Measurements from ENCODE around the gene CCDC124. TPM values are rescaled to one million over a fixed set of nuclear protein-coding genes. Genes with fewer than 3 reads are reported as not detected.

CCDC124 gene
- total RNA-seq, 4 donors from 2014 or later: 35.7 to 65.6 (median 51.9) TPM

DNA sequence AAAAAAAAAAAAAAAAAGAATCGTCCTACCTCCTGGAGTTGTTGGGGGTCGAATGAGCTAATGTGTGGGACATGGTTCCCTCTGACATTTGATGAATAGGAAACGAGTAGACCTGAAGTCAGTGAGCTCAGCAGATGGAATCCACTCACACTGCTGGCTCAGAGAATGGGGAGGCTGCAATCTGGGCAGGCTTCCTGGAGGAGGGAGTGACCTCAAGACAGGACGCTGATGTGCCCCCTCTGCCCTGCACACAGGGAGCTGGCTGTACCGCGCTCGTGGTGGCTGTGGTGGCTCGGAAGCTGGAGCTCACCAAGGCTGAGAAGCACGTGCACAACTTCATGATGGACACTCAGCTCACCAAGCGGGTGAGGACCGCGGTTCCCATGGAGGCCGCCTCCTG is 55.3 kb downstream of the CCDC124 start:
- 87 to 93% methylated on average over 8 to 12 of the region's 13 CpGs for WGBS, 2 donors
- H3K27me3 ChIP-seq: no peaks in the 10 kb centered on the region
- no peak overlapping the region for H3K4me3 ChIP-seq (replicated peaks in 1 of 3)
- H3K36me3 ChIP-seq: no peaks in the 10 kb centered on the region
- intact Hi-C loops (cut with DNase I): loop anchor here (10.0 kb wide), 1 partner anchor 403 kb away; no protein-coding TSS in a partner anchor
- no peaks in the 10 kb centered on the region for H3K4me1 ChIP-seq
- no peak for DNase-seq
- H3K27ac ChIP-seq: no peak overlapping the region
- TF ChIP-seq CTCF (IDR thresholded peaks at IDR 0.05) (no peak), POLR2A (IDR thresholded peaks at IDR 0.05) (no peak)
- no peaks in the 10 kb centered on the region for H3K9me3 ChIP-seq

DNA sequence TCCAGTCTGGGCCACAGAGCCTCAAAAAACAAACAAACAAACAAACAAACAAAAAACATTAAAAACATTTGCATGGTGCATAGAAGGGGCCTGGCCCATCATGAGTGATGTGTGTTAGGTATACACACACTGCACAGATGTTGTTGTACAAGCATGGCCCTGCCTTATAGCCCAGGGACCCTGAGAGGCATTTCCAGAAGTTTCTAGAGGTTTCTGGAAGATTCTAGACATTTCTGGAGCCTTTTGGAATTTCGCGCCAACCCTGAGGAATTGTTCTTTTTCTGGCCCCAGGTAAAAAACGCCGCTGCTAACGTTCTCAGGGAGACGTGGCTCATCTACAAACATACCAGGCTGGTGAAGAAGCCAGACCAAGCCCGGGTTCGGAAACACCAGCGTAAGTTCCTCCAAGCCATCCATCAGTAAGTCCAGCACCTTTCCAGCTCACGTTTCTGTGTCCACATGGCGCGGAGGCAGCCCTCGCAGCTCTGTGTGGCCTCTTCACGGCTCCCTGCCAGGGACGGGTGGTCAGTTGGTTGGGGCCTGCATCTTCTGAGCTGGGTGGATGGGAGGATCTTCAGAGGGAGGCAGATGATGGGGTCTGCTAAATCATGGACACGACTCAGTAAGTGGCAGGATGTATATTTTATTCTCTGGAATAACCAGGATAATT is 56.7 kb downstream of the CCDC124 start:
- intact Hi-C loops (cut with DNase I): loop anchor here (10.0 kb wide), 1 partner anchor 405 kb away; no protein-coding TSS in a partner anchor
- Histone ChIP-seq H3K4me3 (replicated peaks in 1 of 3) (no peak overlapping the region), H3K4me1 (no peaks in the 10 kb centered on the region), H3K36me3 (no peaks in the 10 kb centered on the region), H3K9me3 (no peaks in the 10 kb centered on the region), H3K27me3 (no peaks in the 10 kb centered on the region), H3K27ac (no peak overlapping the region)
- 91 to 92% methylated on average over 16 of the region's 16 CpGs for WGBS, 2 donors
- TF ChIP-seq POLR2A (IDR thresholded peaks at IDR 0.05) (no peak), CTCF (IDR thresholded peaks at IDR 0.05) (no peak)
- no peak for DNase-seq

- TF ChIP-seq POLR2A (IDR thresholded peaks at IDR 0.05) (no peak), CTCF (IDR thresholded peaks at IDR 0.05) (no peak)
- Histone ChIP-seq H3K27me3 (no peaks in the 10 kb centered on the region), H3K4me3 (replicated peaks in 1 of 3) (no peak overlapping the region), H3K9me3 (no peaks in the 10 kb centered on the region), H3K4me1 (no peaks in the 10 kb centered on the region), H3K36me3 (no peaks in the 10 kb centered on the region), H3K27ac (no peak overlapping the region)
- DNase-seq: no peak
- WGBS, 2 donors: 49 to 62% methylated on average over 18 to 23 of the region's 27 CpGs
- intact Hi-C loops (cut with DNase I): no loop called here
These were observed 60.4 kb downstream of the CCDC124 start for GRCh38 chr19:17993076-17993813.

Small RNAs within 50 kb of the gene (small RNA-seq; reads per million reads assigned to genes)
- gene RNA5SP468: not detected

Other genes with a start within 250 kb of the CCDC124 start
- gene UNC13A, start 244.7 kb upstream of the CCDC124 start, total RNA-seq: 1 to 10 TPM in 1 of 4 donors, under 1 TPM in 3; under 0.01 to 2.7 (median 0.21) TPM
- 10 to 100 TPM; 17.9 to 35.5 (median 27.9) TPM for gene MAP1S, start 213.5 kb upstream of the CCDC124 start, total RNA-seq
- 1 to 10 TPM in 1 of 4 donors, under 1 TPM in 2, not detected in 1; 0.40 to 1.6 (median 0.67) TPM for gene FCHO1, start 181.5 kb upstream of the CCDC124 start, total RNA-seq
- gene B3GNT3, start 137.9 kb upstream of the CCDC124 start, total RNA-seq: 1 to 10 TPM in 1 of 4 donors, under 1 TPM in 1, not detected in 2; 0.78 to 1.3 TPM
- under 1 TPM in 2 of 4 donors, not detected in 2; 0.89 to 0.94 TPM for gene INSL3, start 111.5 kb upstream of the CCDC124 start, total RNA-seq
- gene JAK3, start 85.0 kb upstream of the CCDC124 start, total RNA-seq: 10 to 100 TPM in 1 of 4 donors, 1 to 10 TPM in 3; 1.8 to 12.3 (median 5.2) TPM
- 1,000 to 10,000 TPM in 2 of 4 donors, 100 to 1,000 TPM in 2; 718 to 1,678 (median 1,197) TPM for gene RPL18A, start 73.1 kb upstream of the CCDC124 start, total RNA-seq
- 1 to 10 TPM in 3 of 4 donors, under 1 TPM in 1; 0.34 to 4.3 (median 2.6) TPM for gene SLC5A5, start 61.1 kb upstream of the CCDC124 start, total RNA-seq
- under 1 TPM in 1 of 4 donors, not detected in 3; 0.22 TPM for gene KCNN1, start 34.1 kb downstream of the CCDC124 start, total RNA-seq
- 100 to 1,000 TPM in 2 of 4 donors, 10 to 100 TPM in 2; 51.1 to 120 (median 82.8) TPM for gene ARRDC2, start 75.2 kb downstream of the CCDC124 start, total RNA-seq
- gene IL12RB1, start 153.9 kb downstream of the CCDC124 start, total RNA-seq: 1 to 10 TPM in 1 of 4 donors, under 1 TPM in 1, not detected in 2; 0.93 to 1.1 TPM
- gene MAST3, start 164.8 kb downstream of the CCDC124 start, total RNA-seq: 1 to 10 TPM; 4.8 to 5.6 (median 5.0) TPM
- 10 to 100 TPM; 14.4 to 33.0 (median 19.8) TPM for gene PIK3R2, start 220.1 kb downstream of the CCDC124 start, total RNA-seq
- 10 to 100 TPM; 36.3 to 58.4 (median 40.1) TPM for gene IFI30, start 240.8 kb downstream of the CCDC124 start, total RNA-seq

Data from thyroid gland (tissue), 4 donors.